Daoy (cell line): ENCODE results near the gene ATP5F1E. TPM values are rescaled to one million over a fixed set of nuclear protein-coding genes. Genes with fewer than 3 reads are reported as not detected.
"Not testable (repeated sequence)": the region's sequence is repeated elsewhere in the genome, so short reads cannot be mapped to it uniquely, and the experiment has no call there.

Experiments used
- DNase-seq: peaks from one replicate; pipeline ENCODE4 v3.0.0-alpha.2; 2015; ENCODE audit warnings: low read depth
- total RNA-seq: library from RNA; depleted of rRNA; stranded (reverse); fragments of >200 nt; shearing (Covaris generic); gene quantifications from 2 replicates; pipeline ENCODE4 v1.2.3, GENCODE V29; 2014

The ATP5F1E gene
- total RNA-seq, 1 experiment from 2014 or later: 26.1 TPM

GRCh38 chr20:59042796-59043631 is 10.9 kb upstream of the ATP5F1E start:
- peak; percentile 95 for DNase-seq

GRCh38 chr20:59042151-59042795 is 10.1 kb upstream of the ATP5F1E start, which contains the start of gene PRELID3B:
TSS of gene PRELID3B (minus strand) at chr20:59042786. CDS start at chr20:59042730, 56 bp downstream.
- DNase-seq: peak; percentile 16

GRCh38 chr20:59041487-59041886 is 9.4 kb upstream of the ATP5F1E start:
- not testable (repeated sequence) for DNase-seq

- no peak for DNase-seq
Observed at GRCh38 chr20:59040667-59041066, 8.5 kb upstream of the ATP5F1E start.

GRCh38 chr20:59039233-59039632 is 7.1 kb upstream of the ATP5F1E start:
- DNase-seq: no peak

- no peak for DNase-seq
Observed at GRCh38 chr20:59037386-59037785, 5.3 kb upstream of the ATP5F1E start.

GRCh38 chr20:59035381-59035780 is 3.2 kb upstream of the ATP5F1E start:
- no peak for DNase-seq

GRCh38 chr20:59033616-59034165 is 1.6 kb upstream of the ATP5F1E start:
- DNase-seq: no peak

GRCh38 chr20:59033093-59033492 is 958 bp upstream of the ATP5F1E start:
- DNase-seq: no peak

- DNase-seq: peak; percentile 38
Observed at GRCh38 chr20:59032713-59033059, 551 bp upstream of the ATP5F1E start.

- DNase-seq: no peak
Observed at GRCh38 chr20:59031564-59032022, 542 bp downstream of the ATP5F1E start.

GRCh38 chr20:59030911-59031563 is 1.1 kb downstream of the ATP5F1E start:
- no peak for DNase-seq

GRCh38 chr20:59028812-59029211 is 3.3 kb downstream of the ATP5F1E start:
- no peak for DNase-seq

- DNase-seq: peak; percentile 70
Observed at GRCh38 chr20:59027741-59028320, 4.3 kb downstream of the ATP5F1E start.

GRCh38 chr20:59026904-59027740 is 5.0 kb downstream of the ATP5F1E start:
- no peak for DNase-seq

- no peak for DNase-seq
Observed at GRCh38 chr20:59025511-59025910, 6.6 kb downstream of the ATP5F1E start.

- DNase-seq: no peak
Observed at GRCh38 chr20:59025086-59025485, 7.0 kb downstream of the ATP5F1E start.

- DNase-seq: no peak
Observed at GRCh38 chr20:59024111-59024530, 8.0 kb downstream of the ATP5F1E start.

- no peak for DNase-seq
Observed at GRCh38 chr20:59023616-59024015, 8.5 kb downstream of the ATP5F1E start.

- DNase-seq: no peak
Observed at GRCh38 chr20:59022754-59023153, 9.4 kb downstream of the ATP5F1E start.
